IMR-90 (cell line): ENCODE data around the gene SOX30. TPM values are rescaled to one million over a fixed set of nuclear protein-coding genes. Genes with fewer than 3 reads are reported as not detected.

Source experiments
- ATAC-seq: fragments of 200-7000 bp; cut with Tn5 transposase; 2 replicates; pipeline ENCODE4 v1.9.1; 2020; ENCODE audit warnings: low read depth, mild to moderate bottlenecking, moderate library complexity
- BruUV-seq: library from RNA; stranded (reverse); fragments of 400-500 nt; replicated peaks from 2 replicates; lab custom pipeline; 2021; lab: Mats Ljungman, UMichigan
- CTCF ChIA-PET: fragments of 300-600 bp; formaldehyde crosslinking; extraction: SDS; loops from one replicate; lab custom pipeline; 2021; ENCODE audit warnings: antibody characterized with exemption; lab: Yijun Ruan, JAX
- POLR2A ChIA-PET: fragments of 300-600 bp; sonication (Branson Sonifier 250); formaldehyde crosslinking; loops from one replicate; lab custom pipeline; 2022; ENCODE audit warnings: antibody characterized with exemption; ENCODE audit not compliant: unreplicated experiment; lab: Charles Lee
- DNase-seq: peaks from one replicate; pipeline ENCODE4 v3.0.0; 2013
- H2AFZ ChIP-seq: replicated peaks from 2 replicates; pipeline ENCODE3; 2013; ENCODE audit warnings: low read length, mild to moderate bottlenecking; ENCODE audit not compliant: poor library complexity
- H2AK5ac ChIP-seq: 2 replicates; pipeline ENCODE4 v1.6.1; 2013; ENCODE audit warnings: low read depth, low read length, inconsistent platforms
- H2AK9ac ChIP-seq: replicated peaks from 2 replicates; pipeline ENCODE3; 2013; ENCODE audit warnings: mild to moderate bottlenecking, low read depth, low read length, moderate library complexity; ENCODE audit not compliant: poor library complexity
- H2BK120ac ChIP-seq: 2 replicates; pipeline ENCODE4 v1.6.1; 2013; ENCODE audit warnings: low read depth, low read length, inconsistent platforms
- H2BK15ac ChIP-seq: 3 replicates; pipeline ENCODE4 v1.6.1; 2013; ENCODE audit warnings: low read depth, low read length, inconsistent platforms
- H2BK20ac ChIP-seq: 2 replicates; pipeline ENCODE4 v1.6.1; 2013; ENCODE audit warnings: low read depth, mild to moderate bottlenecking, inconsistent platforms, low read length, moderate library complexity
- H2BK5ac ChIP-seq: 2 replicates; pipeline ENCODE4 v1.6.1; 2013; ENCODE audit warnings: mild to moderate bottlenecking, low read depth, low read length, inconsistent platforms; ENCODE audit not compliant: poor library complexity, severe bottlenecking
- H3K14ac ChIP-seq: replicated peaks from 2 replicates; pipeline ENCODE4 v1.6.1; 2013; ENCODE audit warnings: low read depth, low read length, inconsistent platforms
- H3K18ac ChIP-seq: 2 replicates; pipeline ENCODE4 v1.6.1; 2013; ENCODE audit warnings: low read depth, low read length, control low read depth
- H3K23ac ChIP-seq: 2 replicates; pipeline ENCODE4 v1.6.1; 2013; ENCODE audit warnings: low read depth, low read length, inconsistent platforms
- H3K27ac ChIP-seq: 2 replicates; pipeline ENCODE4 v1.5.1; 2013; ENCODE audit warnings: mild to moderate bottlenecking, control low read depth, low read length; ENCODE audit not compliant: insufficient read depth
- H3K27me3 ChIP-seq: 2 replicates; pipeline ENCODE4 v1.6.1; 2013; ENCODE audit warnings: low read length; ENCODE audit not compliant: control insufficient read depth, insufficient read depth
- H3K36me3 ChIP-seq: 2 replicates; pipeline ENCODE4 v1.6.1; 2013; ENCODE audit warnings: low read length, mixed read lengths; ENCODE audit not compliant: control insufficient read depth, insufficient read depth
- H3K4ac ChIP-seq: 2 replicates; pipeline ENCODE4 v1.6.1; 2013; ENCODE audit warnings: low read depth, low read length, inconsistent platforms
- H3K4me1 ChIP-seq: 2 replicates; pipeline ENCODE4 v1.6.1; 2013; ENCODE audit warnings: low read length, mixed read lengths; ENCODE audit not compliant: control insufficient read depth, insufficient read depth
- H3K4me2 ChIP-seq: 2 replicates; pipeline ENCODE4 v1.6.1; 2013; ENCODE audit warnings: low read depth, mild to moderate bottlenecking, control low read depth, low read length, moderate library complexity
- H3K4me3 ChIP-seq: 2 replicates; pipeline ENCODE4 v1.5.1; 2013; ENCODE audit warnings: low read depth, mild to moderate bottlenecking, control low read depth, low read length, moderate library complexity; ENCODE audit not compliant: insufficient read depth
- H3K56ac ChIP-seq: 2 replicates; pipeline ENCODE4 v1.6.1; 2013; ENCODE audit warnings: low read length, inconsistent platforms; ENCODE audit not compliant: insufficient read depth; ENCODE audit errors: extremely low read depth
- H3K79me1 ChIP-seq, 2 experiments: 2 replicates each; pipeline ENCODE4 v1.6.1; 2013; ENCODE audit warnings: low read length in 2 of 2, inconsistent platforms in 1 of 2, low read depth in 1 of 2
- H3K9ac ChIP-seq: 2 replicates; pipeline ENCODE4 v1.6.1; 2013; ENCODE audit warnings: low read depth, low read length, control low read depth
- H3K9me1 ChIP-seq: 2 replicates; pipeline ENCODE4 v1.6.1; 2013; ENCODE audit warnings: low read length, inconsistent platforms; ENCODE audit not compliant: insufficient read depth
- H3K9me3 ChIP-seq: 2 replicates; pipeline ENCODE4 v1.6.1; 2013; ENCODE audit warnings: low read length; ENCODE audit not compliant: control insufficient read depth, insufficient read depth
- H4K20me1 ChIP-seq: 2 replicates; pipeline ENCODE4 v1.6.1; 2013; ENCODE audit warnings: low read length, inconsistent platforms; ENCODE audit not compliant: insufficient read depth
- H4K5ac ChIP-seq: 2 replicates; pipeline ENCODE4 v1.6.1; 2013; ENCODE audit warnings: mild to moderate bottlenecking, low read depth, low read length, control low read depth
- H4K8ac ChIP-seq, 2 experiments: 2 replicates each; pipeline ENCODE4 v1.6.1; 2013; ENCODE audit warnings: low read depth in 2 of 2, low read length in 2 of 2, control low read depth in 1 of 2, inconsistent platforms in 1 of 2
- H4K91ac ChIP-seq: 2 replicates; pipeline ENCODE4 v1.6.1; 2013; ENCODE audit warnings: low read depth, low read length, inconsistent platforms; ENCODE audit not compliant: insufficient read depth
- BHLHE40 ChIP-seq: fragments of 150-350 bp; IDR thresholded peaks from 2 replicates; pipeline ENCODE4 v1.6.1; 2016; ENCODE audit warnings: mild to moderate bottlenecking, low read depth, low read length
- CEBPB ChIP-seq: IDR thresholded peaks from 2 replicates; pipeline ENCODE4 v1.6.1; 2012; ENCODE audit warnings: low read depth, low read length, improper control_type of control experiment
- FOS ChIP-seq: fragments of 150-350 bp; IDR thresholded peaks from 2 replicates; pipeline ENCODE4 v1.6.1; 2016; ENCODE audit warnings: low read depth, low read length
- MAFK ChIP-seq: IDR thresholded peaks from 2 replicates; pipeline ENCODE4 v1.6.1; 2012; ENCODE audit warnings: low read depth, low read length, improper control_type of control experiment
- POLR2A ChIP-seq: IDR thresholded peaks from 2 replicates; pipeline ENCODE4 v1.6.1; 2012; ENCODE audit warnings: mild to moderate bottlenecking, low read depth, low read length
- RAD21 ChIP-seq: IDR thresholded peaks from 2 replicates; pipeline ENCODE4 v1.6.1; 2012; ENCODE audit warnings: low read length, improper control_type of control experiment
- RCOR1 ChIP-seq: IDR thresholded peaks from 2 replicates; pipeline ENCODE4 v1.6.1; 2012; ENCODE audit warnings: mild to moderate bottlenecking, low read length, improper control_type of control experiment; ENCODE audit not compliant: insufficient replicate concordance
- SMC3 ChIP-seq: fragments of 150-350 bp; IDR thresholded peaks from 2 replicates; pipeline ENCODE4 v1.6.1; 2016; ENCODE audit warnings: low read depth, mild to moderate bottlenecking, antibody characterized with exemption, low read length, moderate library complexity
- USF2 ChIP-seq: fragments of 150-350 bp; IDR thresholded peaks from 2 replicates; pipeline ENCODE4 v1.6.1; 2017; ENCODE audit warnings: mild to moderate bottlenecking, antibody characterized with exemption, low read length, low read depth
- WGBS, 2 experiments: methylation state at CpG; one replicate each; pipeline versions ENCODE4 v1.1.5 to v1.1.7; 2013; ENCODE audit warnings: missing lambda C conversion rate in 2 of 2; ENCODE audit not compliant: insufficient read length in 1 of 2; ENCODE audit errors: extremely low coverage in 2 of 2; 5-methylcytosine and 5-hydroxymethylcytosine counted together
- dilution Hi-C: fragments of 300-500 bp; cut with HindIII; formaldehyde crosslinking; loops from one replicate; pipeline ENCODE4 v1.14.3; 2018; ENCODE audit warnings: low sequenced_read_pairs; ENCODE audit not compliant: unreplicated experiment
- in situ Hi-C: fragments of 300-500 bp; cut with MboI; formaldehyde crosslinking; loops from 3 replicates; pipeline ENCODE4 v1.14.3; 2019; ENCODE audit warnings: low sequenced_read_pairs, inconsistent platforms, mixed read lengths
- intact Hi-C: fragments of 100-400 bp; cut with micrococcal nuclease; formaldehyde crosslinking; loops from 2 replicates; pipeline ENCODE4 v1.10.0; 2022
- polyA plus RNA-seq, 3 experiments: library from polyadenylated mRNA; depleted of rRNA; stranded (reverse); fragments of >200 nt; gene quantifications; 2 replicates each; pipeline ENCODE4 v1.2.3, GENCODE V29; 2012; ENCODE audit warnings: low replicate concordance in 1 of 3
- total RNA-seq: library from RNA; depleted of rRNA; stranded (reverse); fragments of >200 nt; gene quantifications from 2 replicates; pipeline ENCODE4 v1.2.3, GENCODE V29; 2012

The SOX30 gene
- total and polyA plus RNA-seq, 2 of the 4 experiments (the other 2 are of a cell fraction): not detected

- H3K23ac ChIP-seq: no peak overlapping the region
- no peak overlapping the region for H2BK120ac ChIP-seq
- no peak overlapping the region for H3K56ac ChIP-seq
- DNase-seq (no peak), ATAC-seq (no peak)
- ChIA-PET POLR2A (no interaction called here), CTCF (interaction anchor here (0.9 kb wide), 1 partner anchor 12 kb away, joined by 3 read pairs; no protein-coding TSS in a partner anchor)
- BruUV-seq: no TSS peak
- H3K18ac ChIP-seq: no peak overlapping the region
- peaks cover 4% of the 10 kb centered on the region for H3K4me1 ChIP-seq
- no peak overlapping the region for H3K4me2 ChIP-seq
- H3K27ac ChIP-seq: no peak overlapping the region
- no peak overlapping the region for H2BK5ac ChIP-seq
- H4K8ac ChIP-seq: no peak overlapping the region
- no peak overlapping the region for H3K4ac ChIP-seq
- H3K9me3 ChIP-seq: no peaks in the 10 kb centered on the region
- H2AK9ac ChIP-seq: no peak overlapping the region
- H2AFZ ChIP-seq: no peak overlapping the region
- no peak overlapping the region for H2BK20ac ChIP-seq
- dilution Hi-C loops (no loop called here), in situ Hi-C loops (no loop called here), intact Hi-C loops (no loop called here)
- H3K9me1 ChIP-seq: peaks cover 7% of the 10 kb centered on the region; the same call in 1 of the 2 replicates
- no peak overlapping the region; the same call in 1 of the 2 replicates for H3K14ac ChIP-seq
- 0 out of 3 replicates have a peak overlapping the region, but pooled peaks have one; percentile 10 for H2BK15ac ChIP-seq
- H3K36me3 ChIP-seq: no peaks in the 10 kb centered on the region
- no peaks in the 10 kb centered on the region for H3K79me1 ChIP-seq
- WGBS, 2 experiments: no CpG with 5 or more reads among the region's 1 CpG
- H3K9ac ChIP-seq: no peak overlapping the region
- no peak overlapping the region for H3K4me3 ChIP-seq
- no peak overlapping the region for H4K5ac ChIP-seq
- H2AK5ac ChIP-seq: no peak overlapping the region
- no peaks in the 10 kb centered on the region for H4K20me1 ChIP-seq
- no peak for TF ChIP-seq SMC3
- no peak for TF ChIP-seq MAFK
- no peak for TF ChIP-seq BHLHE40
- no peak for TF ChIP-seq POLR2A
- TF ChIP-seq RCOR1: no peak
- TF ChIP-seq CEBPB: no peak
- TF ChIP-seq USF2: no peak
- TF ChIP-seq FOS: no peak
- no peak for TF ChIP-seq RAD21
- no peak overlapping the region for H4K91ac ChIP-seq
- no peaks in the 10 kb centered on the region for H3K27me3 ChIP-seq
Measured at GRCh38 chr5:157597277-157597676, 55.0 kb downstream of the SOX30 start.
